GM21381 (cell line): ENCODE data around the gene RERE.
"Not testable (repeated sequence)": the region's sequence is repeated elsewhere in the genome, so short reads cannot be mapped to it uniquely, and the experiment has no call there.

Experiments
- ATAC-seq: cut with Tn5 transposase; IDR thresholded peaks from one replicate; pipeline ENCODE4 v1.9.1; 2021; ENCODE audit warnings: mild to moderate bottlenecking, moderate library complexity; ENCODE audit not compliant: unreplicated experiment

The RERE gene

GRCh38 chr1:8844501-8845006 is 27.1 kb upstream of the RERE start:
- ATAC-seq: no peak

DNA sequence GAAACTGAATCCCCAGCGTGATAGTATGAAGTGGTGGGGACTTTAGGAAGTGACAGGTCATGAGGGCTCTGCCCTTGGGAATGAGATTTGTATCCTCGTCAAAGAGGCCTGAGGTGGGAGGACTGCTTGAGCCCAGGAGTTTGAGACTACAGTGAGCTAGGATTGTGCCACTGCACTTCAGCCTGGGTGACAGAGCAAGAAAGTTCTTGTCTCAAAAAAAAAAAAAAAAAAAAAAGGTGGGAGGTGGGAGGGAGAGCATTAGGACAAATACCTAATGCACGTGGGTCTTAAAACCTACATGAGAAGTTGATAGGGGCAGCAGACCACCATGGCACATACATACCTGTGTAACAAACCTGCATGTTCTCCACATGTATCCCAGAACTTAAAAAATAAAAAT is 24.0 kb upstream of the RERE start:
- ATAC-seq: no peak

- ATAC-seq: no peak
Measured at GRCh38 chr1:8839990-8840389, 22.6 kb upstream of the RERE start.

- ATAC-seq: no peak
Measured at GRCh38 chr1:8835941-8836643, 18.7 kb upstream of the RERE start.

DNA sequence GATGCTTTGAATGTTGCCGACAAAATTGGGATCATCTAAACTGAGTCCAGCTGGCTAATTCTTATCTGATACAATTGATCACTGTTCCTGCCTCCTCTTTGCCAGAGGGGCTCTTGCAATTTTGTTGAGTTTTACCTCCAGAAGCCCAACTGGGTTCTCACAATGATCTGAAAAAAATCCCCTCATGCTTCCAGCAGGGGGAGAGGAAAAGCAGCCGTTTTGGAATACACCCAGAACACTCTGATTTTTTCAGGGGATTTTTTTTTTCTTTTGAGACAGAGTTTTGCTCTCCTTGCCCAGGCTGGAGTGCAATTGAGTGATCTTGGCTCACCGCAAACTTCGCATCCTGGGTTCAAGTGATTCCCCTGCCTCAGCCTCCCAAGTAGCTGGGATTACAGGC is 13.9 kb upstream of the RERE start:
- ATAC-seq: no peak

DNA sequence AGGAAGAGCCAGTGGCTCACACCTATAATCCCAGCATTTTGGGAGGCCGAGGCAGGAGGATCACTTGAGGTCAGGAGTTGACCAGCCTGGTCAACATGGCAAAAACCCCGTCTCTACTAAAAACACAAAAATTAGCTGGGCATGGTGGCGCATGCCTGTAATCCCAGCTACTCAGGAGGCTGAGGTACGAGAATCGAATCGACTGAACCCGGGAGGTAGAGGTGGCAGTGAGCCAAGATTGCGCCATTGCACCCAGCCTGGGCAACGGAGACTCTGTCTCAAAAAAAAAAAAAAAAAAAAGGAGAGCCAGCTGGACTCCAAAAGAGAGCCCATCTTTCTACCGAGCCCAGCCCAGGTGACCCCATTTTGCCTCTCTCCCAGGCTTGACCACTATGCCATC is 13.3 kb upstream of the RERE start:
- ATAC-seq: not testable (repeated sequence)

GRCh38 chr1:8825985-8826481 is 8.6 kb upstream of the RERE start:
- ATAC-seq: no peak

GRCh38 chr1:8823295-8823664 is 5.8 kb upstream of the RERE start:
- no peak for ATAC-seq

- ATAC-seq: no peak
Measured at GRCh38 chr1:8822373-8823294, 5.2 kb upstream of the RERE start.

GRCh38 chr1:8821084-8821483 is 3.6 kb upstream of the RERE start:
- no peak for ATAC-seq

DNA sequence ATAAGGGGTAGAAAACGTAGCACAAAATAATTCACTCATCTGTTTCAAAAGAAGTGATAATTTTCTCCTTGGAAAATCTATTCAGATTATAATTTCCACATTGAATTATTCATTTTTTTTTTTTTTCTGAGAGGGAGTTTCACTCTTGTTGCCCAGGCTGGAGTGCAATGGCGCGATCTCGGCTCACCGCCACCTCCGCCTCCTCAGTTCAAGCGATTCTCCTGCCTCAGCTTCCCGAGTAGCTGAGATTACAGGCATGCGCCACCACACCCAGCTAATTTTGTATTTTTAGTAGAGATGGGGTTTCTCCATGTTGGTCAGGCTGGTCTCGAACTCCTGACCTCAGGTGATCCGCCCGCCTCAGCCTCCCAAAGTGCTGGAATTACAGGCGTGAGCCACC is 1.3 kb upstream of the RERE start:
- ATAC-seq: not testable (repeated sequence)

GRCh38 chr1:8818325-8818775 is 910 bp upstream of the RERE start:
- ATAC-seq: no peak

DNA sequence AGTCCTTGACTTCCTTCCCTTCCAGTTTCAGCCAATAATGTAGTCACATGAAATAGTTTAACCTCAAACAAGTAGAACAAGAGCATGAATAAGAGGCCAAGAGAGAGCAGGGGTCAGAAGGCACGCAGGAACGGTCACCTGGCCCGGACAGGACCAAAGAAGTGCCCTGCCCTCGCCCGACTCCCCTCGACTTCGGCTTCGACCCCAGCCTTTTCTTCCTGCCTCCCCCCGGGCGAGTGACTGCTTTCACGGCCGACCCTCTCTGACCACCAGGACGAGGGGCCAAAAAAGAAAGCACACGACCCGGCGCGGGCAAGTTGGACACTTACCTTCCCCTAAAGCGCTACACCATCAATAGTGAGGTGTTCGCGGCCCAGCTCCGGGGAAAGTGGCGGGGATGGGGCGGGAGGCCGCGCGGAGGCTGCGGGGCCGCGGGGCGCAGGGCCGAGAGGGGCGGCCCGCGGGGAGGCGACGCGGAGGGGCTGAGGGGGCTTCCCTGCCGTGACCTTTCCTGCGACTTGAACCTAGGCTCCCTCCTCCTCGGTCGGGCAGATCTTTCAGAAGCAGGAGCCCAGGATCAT is 519 bp downstream of the RERE start:
- peak; percentile 23 for ATAC-seq

- ATAC-seq: no peak
Measured at GRCh38 chr1:8816264-8816663, 1.2 kb downstream of the RERE start.

- ATAC-seq: no peak
Measured at GRCh38 chr1:8815582-8816151, 1.8 kb downstream of the RERE start.

- no peak for ATAC-seq
Measured at GRCh38 chr1:8814865-8815264, 2.6 kb downstream of the RERE start.

- ATAC-seq: no peak
Measured at GRCh38 chr1:8813991-8814390, 3.4 kb downstream of the RERE start.

DNA sequence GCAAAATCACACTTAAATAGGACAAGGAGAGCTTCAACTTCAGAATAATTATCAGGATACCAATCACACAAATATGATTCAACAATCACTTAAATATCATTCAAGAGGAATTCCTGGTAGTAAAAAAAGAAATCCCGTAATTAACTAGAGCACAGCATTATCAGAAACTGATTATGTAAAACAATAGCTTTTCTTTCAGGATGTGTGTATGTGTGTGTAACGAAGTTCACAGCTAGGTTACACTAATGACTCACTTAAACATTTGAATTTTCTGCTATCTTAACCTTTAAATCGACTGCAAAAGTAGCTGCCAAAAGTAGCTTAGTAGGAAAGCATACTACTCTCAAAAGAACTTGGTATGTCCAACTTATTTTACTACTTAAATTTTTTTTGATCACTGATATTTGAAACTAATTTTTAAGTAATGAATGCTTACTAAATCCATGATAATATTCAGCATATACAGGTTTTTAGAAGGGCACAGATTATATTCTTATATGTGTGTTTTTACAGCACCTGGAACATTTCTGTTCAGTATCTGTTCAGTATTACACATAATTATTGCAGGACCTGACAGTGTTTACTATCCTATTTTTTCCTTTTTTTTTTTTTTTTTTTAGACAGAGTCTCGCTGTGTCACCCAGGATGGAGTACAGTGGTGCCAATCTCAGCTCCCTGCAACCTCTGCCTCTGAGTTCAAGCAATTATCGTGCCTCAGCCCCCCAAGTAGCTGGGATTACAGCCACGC is 4.2 kb downstream of the RERE start:
- no peak for ATAC-seq

DNA sequence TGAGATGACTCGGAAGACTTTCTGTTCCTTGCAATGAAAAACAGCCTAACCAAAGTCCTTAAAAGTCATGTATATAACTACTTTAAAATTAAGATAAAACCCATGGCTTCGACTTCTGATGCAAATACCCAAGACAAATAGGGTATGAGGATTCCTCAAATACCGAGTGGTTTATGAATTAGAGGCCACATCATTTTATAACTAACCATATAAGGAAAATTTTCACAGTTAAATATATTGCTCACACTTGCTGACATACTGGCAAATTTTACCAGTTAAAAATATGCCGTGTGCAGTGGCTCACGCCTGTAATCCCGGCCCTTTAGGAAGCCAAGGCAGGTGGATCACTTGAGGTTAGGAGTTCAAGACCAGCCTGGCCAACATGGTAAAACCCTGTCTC is 5.4 kb downstream of the RERE start:
- no peak for ATAC-seq

- ATAC-seq: no peak
Measured at GRCh38 chr1:8810987-8811386, 6.5 kb downstream of the RERE start.
